Measurements from ENCODE around the gene CTPS1.

CTPS1 gene

DNA sequence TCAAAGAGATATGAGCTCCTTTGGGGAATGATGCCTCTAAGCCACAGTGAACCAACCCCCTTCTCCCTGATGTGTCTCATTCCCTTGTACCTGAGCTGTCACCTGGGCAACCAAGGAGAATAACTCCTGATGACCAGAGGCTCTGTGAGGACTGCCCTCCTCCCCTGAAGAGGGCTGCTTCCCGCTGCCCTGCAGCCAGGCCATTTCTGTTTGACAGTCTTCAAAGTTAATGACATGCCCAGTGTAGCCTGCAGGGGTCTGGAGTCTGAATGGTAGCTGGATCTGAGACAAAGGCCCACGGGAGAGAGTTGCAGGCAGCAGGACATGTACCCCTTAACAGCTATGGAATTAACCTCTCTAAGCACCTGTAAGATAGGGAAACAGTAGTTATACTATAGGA, 45.5 kb downstream of the CTPS1 start:
- no peak for DNase-seq (ENCODE audit: low read depth)

DNA sequence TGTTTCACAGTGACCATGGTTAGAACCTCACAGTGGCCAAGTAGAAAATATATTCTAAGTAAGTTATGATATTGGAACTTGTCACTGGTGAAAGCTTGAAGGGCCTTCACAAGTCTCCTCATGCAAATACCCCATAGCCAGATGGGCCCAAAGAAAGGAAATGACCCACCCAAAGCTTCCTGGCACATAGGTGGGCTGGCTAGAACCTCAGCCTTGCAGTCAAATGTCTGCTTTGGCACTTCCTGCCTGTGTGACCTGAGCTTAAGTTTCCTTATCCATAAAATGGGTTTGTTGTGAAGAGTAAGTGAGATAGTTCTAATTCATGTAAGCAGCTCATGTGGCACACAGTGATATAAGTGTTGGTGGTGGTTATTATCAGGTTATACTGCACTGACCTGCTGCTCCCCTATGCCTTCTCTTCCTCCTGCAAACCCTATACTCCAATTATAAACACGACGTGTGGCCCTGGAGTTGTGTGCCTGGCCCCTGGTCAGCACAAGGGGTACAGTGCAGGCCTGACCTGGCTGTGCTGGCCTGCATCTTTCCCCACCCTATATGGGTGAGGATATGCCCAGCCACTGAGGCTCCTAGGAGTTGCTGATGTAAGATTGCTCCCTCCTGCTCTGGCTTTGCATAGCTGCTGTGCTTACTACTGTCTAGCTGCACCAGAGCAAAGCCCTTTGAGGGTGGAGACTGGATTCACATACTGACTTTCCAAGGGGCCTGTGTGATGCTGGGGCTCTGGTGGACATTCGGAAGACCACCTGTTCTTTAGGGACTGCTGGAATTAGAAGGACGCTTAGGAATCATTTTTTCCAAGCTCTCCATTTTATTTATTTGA, 46.7 kb downstream of the CTPS1 start:
- no peak for DNase-seq (ENCODE audit: low read depth)

DNA sequence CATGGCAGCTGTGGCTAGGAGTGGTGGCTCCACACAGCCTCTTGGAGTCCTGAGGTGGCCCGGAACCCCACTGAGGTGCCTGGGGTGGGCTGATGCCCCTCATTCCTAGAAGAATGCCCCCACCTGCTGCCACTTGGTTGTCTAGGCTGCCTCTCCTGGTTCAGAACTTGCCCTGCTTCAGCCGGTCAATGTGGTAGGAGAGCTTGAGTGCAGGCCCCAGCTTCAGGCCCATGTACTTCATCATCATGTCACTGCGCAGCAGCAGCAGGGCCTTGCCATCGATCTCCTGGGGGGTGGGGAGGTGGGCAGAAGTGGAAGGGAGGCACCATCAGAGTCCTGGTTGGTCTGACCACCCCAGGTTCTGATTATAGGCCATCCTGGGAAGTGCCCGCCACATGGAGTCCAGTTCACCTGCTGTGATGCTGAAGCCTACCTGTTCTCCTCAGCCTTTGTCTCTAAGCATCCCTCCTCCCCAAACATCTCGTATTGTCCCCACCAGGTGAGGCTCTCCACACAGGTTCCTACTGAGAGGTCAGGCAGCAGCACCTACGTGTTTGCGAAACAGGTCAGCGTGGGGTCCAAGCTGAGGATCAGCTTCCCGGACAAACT, 48.6 kb downstream of the CTPS1 start:
- DNase-seq (ENCODE audit: low read depth), result no peak

DNA sequence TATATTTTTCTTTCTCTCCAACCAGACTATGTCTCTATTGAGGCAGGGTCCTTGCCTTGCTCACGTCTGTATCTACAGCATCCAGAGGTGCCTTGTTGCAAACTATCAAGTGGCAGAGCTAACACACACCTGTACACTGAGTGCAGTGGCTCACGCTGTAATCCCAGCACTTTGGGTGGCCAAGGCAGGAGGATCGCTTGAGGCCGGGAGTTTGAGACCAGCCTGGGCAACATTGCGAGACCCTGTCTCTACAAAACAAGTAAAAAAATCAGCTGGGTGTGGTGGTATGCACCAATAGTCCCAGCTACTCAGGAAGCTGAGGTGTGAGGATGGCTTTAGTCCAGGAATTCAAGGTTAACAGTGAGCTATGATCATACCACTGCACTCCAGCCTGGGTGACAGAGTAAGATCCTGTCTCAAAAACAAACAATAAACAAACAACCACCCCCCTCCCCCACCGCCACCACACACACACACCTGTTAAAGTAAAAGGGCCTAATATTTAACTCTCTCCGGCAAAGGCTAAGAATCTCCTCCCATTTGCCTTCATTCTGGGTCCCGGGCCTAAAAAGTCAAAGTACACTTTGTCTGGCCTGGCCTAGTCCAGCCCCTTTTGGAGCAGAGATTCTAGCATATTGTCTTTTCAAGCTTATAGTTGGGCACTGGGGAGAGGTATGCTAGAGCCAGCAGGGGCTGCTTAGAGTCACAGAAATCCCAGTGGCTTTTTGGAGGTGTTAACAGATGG, 51.5 kb downstream of the CTPS1 start:
- no peak for DNase-seq (ENCODE audit: low read depth)

- DNase-seq (ENCODE audit: low read depth), result no peak
Measured at GRCh38 chr1:41032147-41032546, 52.7 kb downstream of the CTPS1 start.

GRCh38 chr1:41033272-41033671, 53.8 kb downstream of the CTPS1 start:
- DNase-seq (ENCODE audit: low read depth), result no peak

DNA sequence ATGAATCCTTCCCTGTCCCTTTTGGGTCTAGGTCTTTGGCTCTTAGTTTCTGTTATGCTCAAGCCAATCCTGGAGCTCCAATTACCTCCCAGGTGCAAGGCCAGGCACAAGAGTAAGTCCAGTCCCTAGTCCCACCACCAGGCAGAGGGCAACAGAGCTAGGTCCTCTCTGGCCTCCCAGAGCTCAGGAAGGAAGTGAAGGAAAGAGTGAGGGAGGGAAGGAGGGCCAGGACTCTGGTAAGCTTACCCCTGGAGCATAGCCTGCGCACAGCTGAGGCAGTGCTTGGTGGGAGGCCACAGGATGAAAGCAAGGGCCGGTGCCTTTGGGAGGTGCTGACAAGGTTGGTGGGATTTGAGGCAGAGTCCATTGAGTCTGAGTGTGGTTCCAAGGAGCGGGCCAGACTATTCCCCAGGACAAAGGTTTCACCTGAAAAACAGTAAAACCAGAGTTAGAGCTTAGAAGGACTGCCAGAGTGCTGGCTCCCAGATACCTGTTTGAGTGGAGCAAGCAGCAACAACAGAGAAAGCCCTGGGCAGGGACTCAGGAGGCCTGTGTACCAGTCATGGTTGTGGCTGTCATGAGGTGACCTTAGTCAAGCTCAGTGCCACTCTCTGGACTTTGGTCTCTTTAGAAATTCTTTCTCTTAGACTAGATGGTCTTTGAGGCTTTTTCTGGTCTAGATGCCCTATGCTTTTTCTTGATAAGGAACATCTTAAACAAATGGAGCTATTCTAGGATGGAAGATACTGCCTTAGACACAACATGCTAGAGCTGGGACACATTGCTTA, 57.8 kb downstream of the CTPS1 start:
- DNase-seq (ENCODE audit: low read depth), result no peak

- no peak for DNase-seq (ENCODE audit: low read depth)
Measured at GRCh38 chr1:41038110-41038509, 58.6 kb downstream of the CTPS1 start.

GRCh38 chr1:41041614-41042270, 62.2 kb downstream of the CTPS1 start:
- DNase-seq (ENCODE audit: low read depth), result no peak

GRCh38 chr1:41044187-41044586, 64.7 kb downstream of the CTPS1 start:
- DNase-seq (ENCODE audit: low read depth), result no peak

GRCh38 chr1:41045740-41046139, 66.2 kb downstream of the CTPS1 start:
- DNase-seq (ENCODE audit: low read depth), result no peak

- DNase-seq (ENCODE audit: low read depth), result no peak
Measured at GRCh38 chr1:41046347-41046775, 66.9 kb downstream of the CTPS1 start.

GRCh38 chr1:41048540-41048939, 69.0 kb downstream of the CTPS1 start:
- DNase-seq (ENCODE audit: low read depth), result no peak

DNA sequence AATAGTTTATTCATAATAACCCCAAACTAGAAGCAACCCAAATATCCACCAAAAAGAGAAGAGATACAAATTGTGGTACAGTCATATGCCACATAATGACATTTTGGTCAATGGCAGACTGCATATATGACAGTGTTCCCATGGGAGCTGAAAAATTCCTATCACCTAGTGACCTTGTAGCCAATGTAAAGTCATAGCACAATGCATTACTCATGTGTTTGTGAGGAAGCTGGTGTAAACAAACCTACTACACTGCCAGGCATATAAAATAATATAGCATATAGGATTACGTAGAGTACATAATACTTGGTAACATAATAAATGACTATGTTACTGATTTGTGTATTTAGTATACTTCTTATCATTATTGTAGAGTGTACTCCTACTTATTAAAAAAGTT, 71.5 kb downstream of the CTPS1 start:
- DNase-seq (ENCODE audit: low read depth), result no peak

DNA sequence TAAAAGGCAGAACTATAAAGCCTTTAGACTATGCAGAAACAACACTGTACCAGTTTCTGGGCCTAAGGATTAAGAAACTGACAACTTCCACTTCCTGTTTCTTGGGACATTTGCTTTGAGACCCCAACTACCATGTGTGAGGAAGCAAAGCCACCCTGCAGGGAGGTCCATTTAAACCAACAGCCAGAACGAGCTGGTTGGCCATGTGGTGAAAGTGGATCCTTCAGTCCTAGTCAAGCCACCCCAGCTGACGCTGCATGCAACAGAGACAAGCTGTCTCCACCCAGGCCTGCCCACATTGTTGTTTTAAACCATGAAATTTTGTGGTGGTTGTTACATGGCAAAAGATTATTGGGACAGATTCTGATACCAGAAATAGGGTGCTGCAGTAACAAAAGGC, 73.8 kb downstream of the CTPS1 start:
- DNase-seq (ENCODE audit: low read depth), result no peak

DNA sequence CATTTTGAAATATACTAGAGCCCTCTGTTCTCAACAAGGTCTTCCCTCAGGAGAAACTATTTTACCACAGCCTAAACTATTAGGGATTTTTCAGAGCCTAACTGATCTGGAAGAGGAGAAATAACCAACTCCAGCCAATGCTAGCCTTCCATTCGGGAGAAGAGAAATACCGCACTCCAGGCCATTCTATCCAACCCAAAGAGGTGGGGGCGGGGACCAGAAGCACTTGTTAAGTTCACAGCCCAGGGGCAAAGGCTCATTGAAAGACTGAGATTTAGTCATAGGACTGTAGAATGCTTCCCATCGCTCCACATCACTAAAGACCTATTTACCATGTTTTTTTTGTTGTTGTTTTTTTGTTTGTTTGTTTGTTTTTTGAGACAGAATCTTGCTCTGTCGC, 77.4 kb downstream of the CTPS1 start:
- DNase-seq (ENCODE audit: low read depth), result no peak
